GM21390 (cell line): Measurements from ENCODE around the gene DDX25.

Experiments
- ATAC-seq: cut with Tn5 transposase; IDR thresholded peaks from one replicate; pipeline ENCODE4 v1.9.1; 2021; ENCODE audit not compliant: unreplicated experiment

DDX25 gene

DNA sequence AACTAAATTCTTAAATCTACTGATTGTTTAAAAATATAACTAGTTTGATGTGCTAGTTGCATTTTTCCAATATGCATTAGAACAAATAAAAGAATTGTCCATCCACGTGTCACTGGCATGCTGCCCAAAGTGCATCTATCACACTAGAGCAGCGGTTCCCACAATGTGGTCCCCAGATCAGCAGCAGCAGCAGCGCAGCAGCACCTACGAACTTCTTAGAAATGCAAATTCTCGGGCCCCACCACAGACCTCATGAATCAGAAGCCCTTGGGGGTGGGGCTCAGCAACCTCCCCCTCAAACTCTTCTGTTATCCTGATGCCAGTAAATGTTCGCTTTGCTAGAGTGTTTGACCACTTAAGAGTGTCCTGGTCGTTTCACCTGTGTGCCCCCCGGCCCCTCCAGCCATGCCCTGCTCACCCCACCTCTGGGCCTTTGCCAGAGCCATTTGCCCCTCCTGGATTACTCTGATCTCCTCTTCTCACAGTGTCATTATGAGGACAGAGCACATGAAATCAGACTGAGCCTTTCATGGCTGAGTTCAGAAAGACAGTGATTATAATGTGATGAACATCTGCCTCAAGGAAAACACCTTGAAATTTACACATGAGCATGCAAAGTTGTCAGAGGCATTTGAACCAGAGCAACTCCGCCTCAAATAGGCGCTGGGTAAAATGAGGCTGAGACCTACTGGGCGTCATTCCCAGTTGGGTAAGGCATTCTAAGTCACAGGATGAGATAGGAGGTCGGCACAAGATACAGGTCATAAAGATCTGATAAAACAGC lies 28.9 kb downstream of the DDX25 start:
- no peak for ATAC-seq

DNA sequence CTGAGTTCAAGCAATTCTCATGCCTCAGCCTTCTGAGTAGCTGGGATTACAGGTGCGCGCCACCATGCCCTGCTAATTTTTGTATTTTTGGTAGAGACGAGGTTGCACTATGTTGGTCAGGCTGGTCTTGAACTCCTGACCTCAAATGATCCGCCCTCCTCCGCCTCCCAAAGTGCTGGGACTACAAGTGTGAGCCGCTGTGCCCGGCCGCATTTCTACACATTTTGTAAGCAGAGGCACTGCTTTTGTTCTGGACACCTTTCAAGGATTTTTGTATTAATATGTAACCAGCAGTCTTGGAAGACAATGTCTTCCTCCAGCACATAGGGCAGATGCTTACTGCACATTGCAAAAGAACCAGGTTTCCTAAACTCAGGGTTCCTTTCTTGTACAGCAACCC lies 30.2 kb downstream of the DDX25 start:
- no peak for ATAC-seq

DNA sequence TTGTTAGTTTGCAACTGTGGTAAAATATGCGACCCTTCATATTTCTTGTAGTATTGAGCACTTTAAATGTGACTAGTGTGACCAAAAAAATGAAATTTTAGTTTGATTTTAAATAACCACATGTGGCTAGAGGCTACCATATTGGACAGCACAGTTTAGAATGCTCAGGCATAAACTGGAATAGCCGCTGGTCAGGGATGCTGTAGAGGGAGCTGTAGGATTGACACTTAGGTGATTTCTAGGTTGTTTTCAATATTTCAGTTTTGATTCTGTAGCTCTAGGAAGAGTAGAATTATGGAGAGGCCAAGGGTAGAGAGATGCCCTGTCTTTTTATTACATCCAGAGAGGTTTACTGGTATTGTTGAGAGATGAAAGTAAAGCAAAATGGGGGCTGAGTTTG lies 30.7 kb downstream of the DDX25 start:
- ATAC-seq: no peak

DNA sequence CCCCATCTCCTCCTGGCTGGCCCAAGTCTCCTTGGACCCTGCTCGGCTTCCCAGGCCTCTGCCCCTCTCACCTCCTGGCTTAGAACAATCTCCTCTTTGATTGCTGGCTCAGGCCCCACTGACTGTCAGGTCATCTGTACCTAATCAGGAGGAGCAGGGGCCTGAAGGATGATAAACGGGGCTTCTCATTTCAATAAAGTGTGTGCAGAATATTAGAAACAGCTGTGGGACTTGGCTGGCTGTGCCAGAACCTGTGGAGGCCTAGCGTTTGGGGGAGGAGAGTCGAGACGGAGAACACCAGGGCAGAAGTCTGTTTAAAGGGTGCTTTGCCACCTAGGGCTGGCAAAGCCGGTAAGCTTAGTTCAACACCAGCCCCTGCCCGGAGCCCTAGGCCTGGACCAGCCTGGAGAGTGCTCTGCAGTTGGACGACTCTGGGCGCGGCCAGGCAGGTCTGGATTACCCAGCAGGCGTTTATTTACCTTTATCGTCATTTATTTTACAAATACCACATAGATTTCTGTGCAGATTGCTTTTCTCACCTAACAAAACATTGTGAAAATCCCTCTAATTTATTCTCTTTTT lies 31.4 kb downstream of the DDX25 start:
- ATAC-seq: no peak

DNA sequence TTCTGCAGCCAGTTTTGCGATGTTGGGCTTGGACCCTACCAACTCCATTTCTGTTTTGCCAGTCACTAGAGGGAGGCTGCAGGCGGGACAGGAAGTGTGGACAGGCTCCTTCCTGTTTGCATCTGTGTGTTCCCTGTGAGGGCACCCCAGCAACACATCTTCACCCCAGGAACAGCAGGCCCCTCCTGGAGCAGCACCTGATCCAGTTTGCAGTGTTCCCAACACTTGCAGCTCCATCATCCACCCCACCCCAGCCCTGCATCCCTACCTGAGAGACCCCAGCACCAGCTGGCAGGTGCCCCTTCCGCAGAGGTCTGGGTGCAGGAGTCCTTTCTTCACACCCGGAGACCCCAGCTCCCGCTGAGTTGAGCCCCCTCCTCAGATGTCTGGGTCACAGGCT lies 34.1 kb downstream of the DDX25 start:
- ATAC-seq: no peak

DNA sequence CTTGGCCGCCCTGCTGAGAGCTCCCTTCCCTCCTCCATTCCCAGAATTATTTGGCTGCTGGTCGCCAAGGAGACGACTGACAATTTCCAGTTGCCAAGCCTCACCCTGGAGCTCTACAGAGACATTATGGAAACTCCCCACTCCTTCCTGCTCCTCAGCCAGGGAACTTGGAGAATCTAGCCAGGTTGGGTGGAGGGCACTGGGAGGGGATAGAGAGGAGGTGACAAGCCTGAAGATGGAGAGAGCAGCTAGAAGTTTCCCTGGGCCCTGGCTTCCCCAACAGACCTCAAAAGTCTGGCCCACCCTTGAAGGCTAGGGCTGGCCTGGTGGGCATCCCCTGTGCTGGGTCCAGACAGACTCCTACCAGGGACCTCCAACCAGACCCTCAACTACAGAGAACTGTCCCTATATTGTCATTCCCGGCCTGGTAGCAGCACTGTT lies 34.8 kb downstream of the DDX25 start:
- ATAC-seq: no peak

DNA sequence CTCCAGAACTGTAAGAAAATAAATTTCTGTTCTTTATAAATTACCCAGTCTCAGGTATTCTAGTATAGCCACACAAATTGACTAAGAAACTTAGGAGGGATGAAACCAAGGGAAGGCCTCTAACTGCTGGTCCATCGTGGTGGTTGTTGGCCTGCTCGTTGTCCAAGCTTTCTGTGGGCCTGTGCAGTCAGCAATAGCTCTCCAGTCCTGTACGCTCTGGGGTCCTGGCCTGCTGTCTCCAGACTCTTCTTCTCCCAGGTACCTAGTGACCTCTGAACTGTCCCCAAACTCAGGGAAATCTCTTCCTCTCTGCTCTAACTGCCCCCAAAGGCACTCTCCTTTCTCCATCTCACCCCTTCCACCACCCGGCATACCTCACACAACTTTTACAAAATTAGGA lies 35.8 kb downstream of the DDX25 start:
- ATAC-seq: no peak

DNA sequence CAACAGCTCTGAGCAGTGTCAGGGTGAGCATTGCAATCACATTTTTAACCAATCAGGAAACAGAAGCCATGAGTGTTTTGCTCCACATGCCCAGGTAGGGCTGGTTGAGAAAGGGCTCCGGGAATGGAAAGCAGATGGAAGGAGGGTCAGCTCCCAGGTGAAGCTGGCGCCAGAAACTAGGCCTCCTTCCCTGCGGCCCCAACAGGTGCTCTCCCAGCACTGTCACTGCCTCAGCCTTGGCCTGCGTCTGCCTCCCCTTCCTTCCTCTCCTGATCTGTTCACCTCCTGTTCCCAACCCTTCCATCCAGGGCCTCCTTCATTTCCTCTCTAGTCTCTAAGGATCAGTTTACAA lies 36.9 kb downstream of the DDX25 start:
- no peak for ATAC-seq

DNA sequence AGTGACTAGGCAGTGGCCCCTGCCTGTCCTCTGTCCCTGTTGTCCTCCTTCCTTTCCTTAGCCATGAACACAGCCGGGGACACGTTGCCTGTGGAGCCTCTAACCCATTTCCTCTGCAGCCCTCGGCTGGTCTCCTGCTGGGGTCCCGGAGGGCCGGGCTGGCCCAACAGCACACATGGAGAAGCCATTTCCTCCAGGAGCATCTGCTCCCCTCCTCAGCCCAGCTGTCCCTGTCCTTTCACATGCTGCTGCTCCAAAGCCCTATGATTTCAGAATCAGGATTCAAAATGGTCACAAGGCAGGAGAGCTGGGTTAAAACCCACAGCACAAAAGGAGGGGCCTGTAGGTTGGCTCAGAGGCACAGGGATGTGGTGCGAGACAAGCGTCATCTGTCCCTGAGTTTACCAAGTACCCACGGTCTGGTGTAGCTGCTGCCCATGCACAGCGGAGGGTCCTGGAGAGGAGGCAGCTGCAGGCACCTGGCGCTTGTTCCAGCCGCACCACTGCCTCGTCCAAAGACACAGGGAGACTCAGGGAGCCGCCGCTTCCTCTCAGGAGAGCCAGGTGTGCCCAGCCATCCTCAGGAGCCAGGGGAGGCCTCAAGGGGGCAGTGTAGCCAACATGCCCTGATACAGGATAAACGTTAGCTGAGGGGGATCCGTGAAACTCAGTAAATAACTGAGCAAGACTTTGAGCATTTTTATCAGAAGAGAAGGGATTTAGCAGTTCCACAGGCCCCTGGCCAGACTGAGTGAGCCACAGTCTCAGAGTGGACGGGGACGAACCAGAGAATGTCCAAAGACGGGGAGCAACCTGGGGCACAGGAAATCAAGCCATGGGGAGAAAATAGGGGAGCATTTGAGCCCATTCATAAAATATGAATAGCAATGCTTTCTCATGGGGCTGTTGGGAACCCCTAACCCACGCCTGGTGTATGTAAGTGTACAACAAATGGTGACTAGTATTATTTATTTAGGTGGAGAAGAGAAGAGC lies 37.6 kb downstream of the DDX25 start:
- peak; percentile 69 for ATAC-seq

DNA sequence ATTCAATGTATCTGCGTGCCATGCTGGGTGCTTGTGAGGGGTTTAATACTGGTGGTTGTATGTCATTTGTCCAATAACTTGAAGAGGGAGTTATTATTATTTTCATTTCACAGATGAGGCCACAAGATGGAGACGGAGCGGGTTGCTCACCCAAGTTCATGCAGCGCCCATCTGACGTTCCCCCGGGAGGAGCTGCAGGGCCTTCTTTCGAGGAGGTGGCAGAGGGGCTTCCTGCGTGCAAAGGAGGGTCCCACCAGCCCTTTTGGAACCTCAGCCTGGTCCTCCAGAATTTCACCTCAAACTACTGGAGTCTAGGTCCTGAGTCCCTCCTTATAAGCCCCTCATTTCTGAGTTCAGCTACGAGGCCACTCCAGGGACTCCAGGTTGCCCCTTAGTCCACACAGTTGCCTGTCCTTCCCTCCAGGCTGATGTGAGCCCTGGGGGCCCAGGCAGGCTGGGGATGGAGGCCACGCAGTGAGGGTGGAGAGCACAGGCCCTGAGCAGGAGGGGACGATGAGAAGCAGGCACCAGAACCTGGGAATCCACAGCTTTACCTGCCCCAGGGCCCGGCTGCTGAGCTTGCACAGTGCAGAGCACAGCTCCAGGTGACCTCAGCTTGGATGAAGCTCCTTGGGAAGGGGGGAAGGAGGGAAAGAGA lies 38.6 kb downstream of the DDX25 start:
- no peak for ATAC-seq

DNA sequence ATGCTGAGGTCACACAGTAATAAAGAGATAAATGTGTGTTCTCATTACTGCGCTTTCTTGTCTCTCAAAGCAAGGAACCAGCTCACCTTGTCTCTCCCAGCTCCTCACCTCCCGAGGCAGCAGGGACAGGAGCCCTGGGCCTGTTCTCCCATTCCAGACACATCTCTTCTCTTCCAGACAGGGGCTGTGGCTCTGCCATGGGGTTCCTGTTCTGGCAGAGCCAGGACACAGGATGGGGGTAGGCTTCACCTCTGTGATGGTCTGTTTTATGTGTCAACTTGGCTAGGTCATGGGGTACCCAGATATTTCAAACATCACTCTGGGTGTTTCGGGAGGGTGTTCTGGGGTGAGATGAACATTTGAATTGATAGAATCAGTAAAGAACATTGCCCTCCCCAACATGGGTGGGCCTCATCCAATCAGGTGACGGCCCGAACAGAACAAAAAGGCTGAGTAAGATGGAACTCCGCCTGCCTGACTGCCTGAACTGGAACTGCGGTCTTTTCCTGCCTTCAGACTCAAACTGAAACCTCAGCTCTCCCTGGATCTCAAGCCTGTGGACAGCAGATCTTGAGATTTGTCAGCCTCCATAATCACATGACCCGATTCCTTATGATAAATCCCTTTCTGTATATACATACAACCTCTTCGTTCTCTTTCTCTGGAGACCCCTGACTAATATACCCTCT lies 39.5 kb downstream of the DDX25 start:
- ATAC-seq: no peak

DNA sequence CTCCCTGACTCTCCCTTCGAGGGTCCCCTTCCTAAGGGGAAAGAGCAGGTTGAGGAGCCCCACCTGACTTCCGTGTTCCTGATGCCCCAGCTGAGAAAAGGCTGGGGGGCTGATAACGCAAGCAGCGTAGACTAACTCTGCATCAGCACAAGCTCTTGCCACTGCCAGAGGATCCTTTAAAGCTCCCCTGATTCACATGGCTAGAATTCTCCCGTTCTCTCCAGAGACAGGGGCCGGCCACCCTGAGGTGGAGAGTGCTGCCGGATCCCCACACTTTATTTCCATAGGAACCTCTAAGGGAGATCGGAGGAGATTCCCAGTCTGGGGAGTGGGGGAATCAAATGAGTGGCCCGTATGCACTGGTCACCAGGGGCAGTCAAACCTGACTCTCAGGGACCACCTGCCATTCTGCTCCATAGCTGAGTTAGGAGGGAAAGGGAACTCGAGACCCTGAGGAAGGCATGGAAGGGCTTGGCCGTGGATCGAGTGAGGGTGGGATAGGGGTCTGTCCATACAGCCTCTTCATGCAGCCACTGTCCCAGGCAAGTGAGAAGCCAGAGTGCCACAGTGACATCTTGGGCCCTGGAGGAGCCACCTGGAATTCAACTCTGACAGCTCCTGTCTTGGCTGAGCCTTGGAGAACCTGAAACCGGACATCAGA lies 40.2 kb downstream of the DDX25 start:
- ATAC-seq: no peak

DNA sequence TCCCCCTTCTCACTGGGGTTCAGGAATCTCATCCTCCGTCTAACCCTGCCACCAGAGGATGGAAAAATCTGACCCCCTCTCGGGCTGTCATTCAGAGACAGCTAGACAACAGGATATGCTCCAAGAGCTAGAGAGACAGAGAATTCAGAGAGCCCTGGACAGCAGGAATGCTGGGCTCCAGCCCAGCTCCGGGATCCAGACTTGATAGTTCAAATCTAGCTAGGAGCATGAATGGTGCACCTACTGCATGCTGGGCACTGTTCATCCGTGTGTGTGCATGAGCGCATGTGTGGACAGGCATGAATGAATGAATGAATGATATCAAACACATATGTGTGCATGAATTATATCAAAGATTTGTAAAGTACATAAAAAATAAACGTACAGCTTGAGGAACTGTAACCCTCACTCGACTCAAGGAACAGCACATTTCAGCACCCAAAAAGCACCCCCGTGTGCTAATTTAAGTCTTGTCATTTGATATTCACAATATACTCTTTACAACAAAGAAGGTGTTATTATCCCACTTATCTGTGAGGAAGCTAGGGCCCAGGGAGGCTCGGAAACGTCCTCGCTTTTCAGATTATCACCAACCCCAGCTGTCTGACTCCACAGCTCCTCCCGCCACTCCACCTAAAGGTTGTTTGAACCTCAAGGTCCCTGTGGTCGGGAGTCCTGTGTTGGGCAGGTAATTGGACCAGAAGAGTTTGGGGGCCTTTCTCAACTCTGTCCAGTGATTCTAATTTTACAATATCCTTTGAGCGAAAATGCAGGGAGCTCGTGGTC lies 40.9 kb downstream of the DDX25 start:
- no peak for ATAC-seq

DNA sequence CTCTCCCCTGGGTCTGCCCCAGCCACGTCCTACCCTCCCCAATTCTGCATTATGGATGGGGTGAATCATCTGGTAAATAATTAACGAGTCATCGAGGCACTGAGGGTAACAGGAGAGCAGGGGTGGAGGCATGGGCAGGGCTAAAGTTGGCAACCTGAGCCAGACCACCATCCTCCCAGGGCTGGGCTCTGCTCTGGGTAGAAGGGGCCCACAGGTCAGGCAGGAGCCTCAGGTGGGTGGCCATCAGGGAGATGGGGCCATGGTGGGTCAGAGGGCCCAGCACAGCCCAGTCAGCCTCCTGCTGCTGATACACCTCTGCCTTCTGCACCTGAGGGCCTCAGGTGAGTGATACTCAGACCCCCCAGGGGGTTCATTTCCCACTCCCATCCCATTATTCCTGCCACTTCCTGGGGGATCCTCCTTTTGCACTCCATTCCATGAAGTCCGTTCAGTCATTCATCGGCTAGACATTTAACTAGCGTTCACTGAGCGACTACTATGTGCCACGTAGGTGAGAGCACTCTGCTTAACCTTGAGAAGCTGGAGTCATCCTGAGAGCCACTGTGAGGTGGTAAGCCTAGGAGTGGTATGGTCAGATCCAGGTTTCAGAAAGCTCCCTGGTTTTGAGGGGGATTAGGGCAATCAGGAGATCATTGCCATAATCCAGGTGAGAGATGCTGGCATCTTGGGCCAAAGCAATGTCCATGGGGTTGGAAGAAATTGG lies 41.7 kb downstream of the DDX25 start, which contains the start of gene VSIG10L2:
TSS of gene VSIG10L2 (plus strand) at position 248 of the 724 bp plus-strand sequence. CDS start at position 260, 12 bp downstream.
- ATAC-seq: no peak

DNA sequence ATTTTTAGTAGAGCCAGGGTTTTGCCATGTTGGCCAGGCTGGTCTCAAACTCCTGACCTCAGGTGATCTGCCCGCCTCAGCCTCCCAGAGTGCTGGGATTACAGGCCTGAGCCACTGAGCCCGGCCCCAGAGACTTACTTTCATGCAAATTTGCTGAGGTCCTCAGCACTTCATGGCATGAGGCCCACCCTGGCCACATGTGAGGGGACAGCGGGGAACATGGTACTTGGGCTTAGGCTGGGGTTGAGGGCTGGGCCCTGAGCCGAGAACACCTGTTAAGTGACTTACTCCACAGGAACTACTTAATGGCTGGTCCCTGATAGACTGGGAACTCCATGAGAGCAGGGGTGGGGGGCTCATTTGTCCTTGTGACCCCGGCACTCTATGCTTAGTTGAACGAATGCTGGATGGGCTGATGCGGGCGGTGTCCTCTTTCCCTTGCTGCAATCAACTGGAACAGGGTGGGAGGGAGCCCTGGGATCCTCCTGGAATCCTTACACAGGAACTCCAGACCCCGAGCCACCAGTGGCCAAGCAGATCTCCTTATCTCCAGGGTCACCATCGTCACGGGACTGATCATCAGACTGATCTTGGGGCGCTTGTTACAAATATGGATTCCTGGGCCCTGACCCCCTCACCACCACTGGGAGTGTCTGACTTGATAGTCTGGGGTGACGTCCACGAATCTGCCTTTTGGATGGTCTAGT lies 42.6 kb downstream of the DDX25 start:
- ATAC-seq: no peak

DNA sequence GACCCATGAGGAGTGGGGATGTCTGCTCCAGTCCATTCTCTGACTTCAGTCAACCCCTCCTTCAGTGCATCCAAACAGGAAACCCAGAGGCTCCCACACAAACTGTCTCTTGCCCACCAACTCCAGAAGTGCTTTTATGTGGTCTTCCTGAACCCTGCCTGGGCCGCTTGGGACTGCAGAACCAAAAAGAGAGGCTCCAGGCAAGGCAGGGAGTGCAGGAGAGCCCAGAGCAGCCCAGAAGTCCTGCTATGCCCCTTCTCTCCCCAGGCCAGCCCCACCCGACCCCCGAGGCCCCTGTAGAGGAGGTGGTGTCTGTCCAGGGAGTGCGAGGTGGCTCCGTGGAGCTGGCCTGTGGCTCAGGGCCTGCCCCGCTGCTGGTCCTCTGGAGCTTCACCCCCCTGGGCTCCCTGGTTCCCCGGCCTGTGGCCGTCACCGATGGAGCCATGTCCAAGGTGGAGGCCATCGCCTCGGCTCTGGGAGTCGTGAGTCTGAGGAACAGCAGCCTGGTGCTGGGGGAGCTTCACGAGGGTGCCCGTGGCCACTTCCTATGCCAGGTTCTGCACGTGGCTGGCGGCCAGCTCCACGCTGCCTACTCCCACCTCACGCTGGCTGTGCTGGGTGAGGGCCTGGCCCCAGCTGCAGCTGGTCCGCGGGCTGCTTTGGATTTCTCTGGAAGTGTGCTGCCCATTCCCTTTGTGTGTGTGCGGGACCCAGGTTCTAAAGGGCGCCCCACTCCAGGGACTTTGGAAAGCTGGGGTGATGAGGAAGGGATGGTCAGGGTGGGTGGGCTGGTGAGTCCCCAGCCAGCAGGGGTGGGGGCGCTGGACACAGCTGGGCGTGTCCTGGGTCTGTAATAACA lies 43.3 kb downstream of the DDX25 start:
- ATAC-seq: no peak
